RCC 7860 (cell line): ENCODE results near the gene PTK7.

Source experiments
- DNase-seq: peaks from one replicate; pipeline ENCODE4 v3.0.0-alpha.2; 2015; ENCODE audit warnings: low spot score
- FAIRE-seq: peaks from 2 replicates; lab custom pipeline; 2012; peaks lifted over from hg19 to GRCh38; lab: Jason Lieb, UNC

Gene PTK7

GRCh38 chr6:43082806-43083655 is 6.9 kb downstream of the PTK7 start:
- DNase-seq, result no peak
- no peak for FAIRE-seq

GRCh38 chr6:43086022-43086658 is 10.0 kb downstream of the PTK7 start:
- FAIRE-seq (no peak), DNase-seq (no peak)

GRCh38 chr6:43088654-43089056 is 12.5 kb downstream of the PTK7 start:
- DNase-seq (no peak), FAIRE-seq (no peak)

- no peak for DNase-seq
- no peak for FAIRE-seq
Observed at GRCh38 chr6:43089467-43089866, 13.4 kb downstream of the PTK7 start.

- DNase-seq (no peak), FAIRE-seq (no peak)
Observed at GRCh38 chr6:43089874-43090558, 13.9 kb downstream of the PTK7 start.

GRCh38 chr6:43090559-43090956 is 14.4 kb downstream of the PTK7 start:
- DNase-seq, result no peak
- no peak for FAIRE-seq

- DNase-seq (no peak), FAIRE-seq (no peak)
Observed at GRCh38 chr6:43091020-43091419, 14.9 kb downstream of the PTK7 start.

- FAIRE-seq, result no peak
- no peak for DNase-seq
Observed at GRCh38 chr6:43091436-43091991, 15.4 kb downstream of the PTK7 start.

GRCh38 chr6:43092635-43093034 is 16.5 kb downstream of the PTK7 start:
- DNase-seq (no peak), FAIRE-seq (no peak)

GRCh38 chr6:43093436-43094289 is 17.5 kb downstream of the PTK7 start:
- DNase-seq (no peak), FAIRE-seq (no peak)

- no peak for FAIRE-seq
- no peak for DNase-seq
Observed at GRCh38 chr6:43095939-43096338, 19.8 kb downstream of the PTK7 start.

GRCh38 chr6:43096451-43097097 is 20.5 kb downstream of the PTK7 start:
- FAIRE-seq (no peak), DNase-seq (no peak)

- no peak for DNase-seq
- FAIRE-seq, result no peak
Observed at GRCh38 chr6:43097098-43097489, 21.0 kb downstream of the PTK7 start.

- FAIRE-seq (no peak), DNase-seq (no peak)
Observed at GRCh38 chr6:43097502-43097901, 21.4 kb downstream of the PTK7 start.

- FAIRE-seq (no peak), DNase-seq (no peak)
Observed at GRCh38 chr6:43101497-43101896, 25.4 kb downstream of the PTK7 start.

GRCh38 chr6:43103253-43103876 is 27.3 kb downstream of the PTK7 start:
- FAIRE-seq (no peak), DNase-seq (no peak)

GRCh38 chr6:43105538-43106222 is 29.6 kb downstream of the PTK7 start:
- no peak for DNase-seq

GRCh38 chr6:43107344-43108062 is 31.4 kb downstream of the PTK7 start:
- FAIRE-seq (no peak), DNase-seq (no peak)

More at GRCh38 chr6:43105538-43106222, 29.6 kb downstream of the PTK7 start:
- FAIRE-seq, result no peak
